CD4-positive, alpha-beta T cell treated with Interleukin-17A for 1 hour (primary cell): ENCODE results near the gene OR7G2.
"Not testable (repeated sequence)": the region's sequence is repeated elsewhere in the genome, so short reads cannot be mapped to it uniquely, and the experiment has no call there.

Experiments
- DNase-seq: peaks from one replicate; pipeline ENCODE4 v3.0.0-alpha.2; 2020

Gene OR7G2

GRCh38 chr19:9071720-9072119, 35.6 kb downstream of the OR7G2 start:
- DNase-seq = not testable (repeated sequence)

- no peak for DNase-seq
These were observed 37.2 kb downstream of the OR7G2 start for GRCh38 chr19:9070066-9070465.

GRCh38 chr19:9065457-9066014, 41.7 kb downstream of the OR7G2 start:
- DNase-seq = no peak

GRCh38 chr19:9061879-9062278, 45.4 kb downstream of the OR7G2 start:
- no peak for DNase-seq

- DNase-seq = no peak
These were observed 46.5 kb downstream of the OR7G2 start for GRCh38 chr19:9060564-9061340.

GRCh38 chr19:9058905-9059667, 48.2 kb downstream of the OR7G2 start:
- no peak for DNase-seq

GRCh38 chr19:9057505-9058258, 49.6 kb downstream of the OR7G2 start:
- no peak for DNase-seq

GRCh38 chr19:9056131-9056530, 51.1 kb downstream of the OR7G2 start:
- not testable (repeated sequence) for DNase-seq

- no peak for DNase-seq
These were observed 52.5 kb downstream of the OR7G2 start for GRCh38 chr19:9054765-9055164.

- no peak for DNase-seq
These were observed 53.1 kb downstream of the OR7G2 start for GRCh38 chr19:9054207-9054606.

- DNase-seq = not testable (repeated sequence)
These were observed 53.6 kb downstream of the OR7G2 start for GRCh38 chr19:9053674-9054073.

GRCh38 chr19:9052894-9053293, 54.4 kb downstream of the OR7G2 start:
- DNase-seq = no peak
